ENCODE results near the gene PPFIA1.

Gene PPFIA1

GRCh38 chr11:70314730-70315129 lies 44.2 kb downstream of the PPFIA1 start:
- no peak for TF ChIP-seq CTCF (conservative IDR thresholded peaks at IDR 0.05)
- TF ChIP-seq ZFX (IDR thresholded peaks at IDR 0.05) = no peak
- H3K27ac ChIP-seq = no peak overlapping the region

- TF ChIP-seq ZFX (IDR thresholded peaks at IDR 0.05) = no peak
- H3K27ac ChIP-seq = no peak overlapping the region
Observed at GRCh38 chr11:70315716-70316115, 45.2 kb downstream of the PPFIA1 start.

GRCh38 chr11:70317581-70318305 lies 47.3 kb downstream of the PPFIA1 start:
- TF ChIP-seq ZFX (IDR thresholded peaks at IDR 0.05) (no peak), CTCF (conservative IDR thresholded peaks at IDR 0.05) (no peak)
- H3K27ac ChIP-seq = no peak overlapping the region

- H3K27ac ChIP-seq = no peak overlapping the region
- TF ChIP-seq ZFX (IDR thresholded peaks at IDR 0.05) = no peak
- TF ChIP-seq CTCF (conservative IDR thresholded peaks at IDR 0.05) = no peak
Observed at GRCh38 chr11:70319396-70320076, 49.0 kb downstream of the PPFIA1 start.

- TF ChIP-seq CTCF (conservative IDR thresholded peaks at IDR 0.05) = no peak
Observed at GRCh38 chr11:70322666-70323065, 52.2 kb downstream of the PPFIA1 start.

GRCh38 chr11:70323806-70324205 lies 53.3 kb downstream of the PPFIA1 start:
- TF ChIP-seq CTCF (conservative IDR thresholded peaks at IDR 0.05) = no peak
- no peak for TF ChIP-seq ZFX (IDR thresholded peaks at IDR 0.05)
- no peak overlapping the region for H3K27ac ChIP-seq

More at GRCh38 chr11:70322666-70323065, 52.2 kb downstream of the PPFIA1 start:
- no peak overlapping the region for H3K27ac ChIP-seq

- no peak overlapping the region for H3K27ac ChIP-seq
- TF ChIP-seq CTCF (conservative IDR thresholded peaks at IDR 0.05) = no peak
- TF ChIP-seq ZFX (IDR thresholded peaks at IDR 0.05) = no peak
Observed at GRCh38 chr11:70324376-70325115, 54.1 kb downstream of the PPFIA1 start.

Data from C4-2B (cell line).